Effector memory CD4-positive, alpha-beta T cell (primary cell): ENCODE results near the gene BBS9.
A peak's percentile ranks its signal among the peaks of the same experiment; 100 is the strongest.

Experiments used
- DNase-seq, 3 donors: peaks; one replicate each; pipeline ENCODE4 v3.0.0-alpha.2; 2020
- H3K27ac ChIP-seq: 2 replicates; pipeline ENCODE4 v1.7.0; 2013; ENCODE audit warnings: mild to moderate bottlenecking, low read length, moderate library complexity; ENCODE audit not compliant: insufficient read depth, poor library complexity, severe bottlenecking
- H3K27me3 ChIP-seq: replicated peaks from 2 replicates; pipeline ENCODE4 v1.7.0; 2013; ENCODE audit warnings: mild to moderate bottlenecking, low read length; ENCODE audit not compliant: insufficient read depth, control insufficient read depth, poor library complexity, severe bottlenecking
- H3K36me3 ChIP-seq: 2 replicates; pipeline ENCODE4 v1.7.0; 2013; ENCODE audit warnings: mild to moderate bottlenecking, low read length, moderate library complexity; ENCODE audit not compliant: control insufficient read depth, insufficient read depth
- H3K4me1 ChIP-seq: 2 replicates; pipeline ENCODE4 v1.7.0; 2013; ENCODE audit warnings: low read length, mild to moderate bottlenecking; ENCODE audit not compliant: control insufficient read depth, insufficient read depth, poor library complexity, severe bottlenecking
- H3K4me3 ChIP-seq: 2 replicates; pipeline ENCODE4 v1.7.0; 2013; ENCODE audit warnings: low read length, low read depth, mild to moderate bottlenecking; ENCODE audit not compliant: insufficient read depth, poor library complexity, severe bottlenecking
- H3K9me3 ChIP-seq: 2 replicates; pipeline ENCODE4 v1.7.0; 2013; ENCODE audit warnings: mild to moderate bottlenecking, low read length, moderate library complexity; ENCODE audit not compliant: control insufficient read depth

Gene BBS9

DNA sequence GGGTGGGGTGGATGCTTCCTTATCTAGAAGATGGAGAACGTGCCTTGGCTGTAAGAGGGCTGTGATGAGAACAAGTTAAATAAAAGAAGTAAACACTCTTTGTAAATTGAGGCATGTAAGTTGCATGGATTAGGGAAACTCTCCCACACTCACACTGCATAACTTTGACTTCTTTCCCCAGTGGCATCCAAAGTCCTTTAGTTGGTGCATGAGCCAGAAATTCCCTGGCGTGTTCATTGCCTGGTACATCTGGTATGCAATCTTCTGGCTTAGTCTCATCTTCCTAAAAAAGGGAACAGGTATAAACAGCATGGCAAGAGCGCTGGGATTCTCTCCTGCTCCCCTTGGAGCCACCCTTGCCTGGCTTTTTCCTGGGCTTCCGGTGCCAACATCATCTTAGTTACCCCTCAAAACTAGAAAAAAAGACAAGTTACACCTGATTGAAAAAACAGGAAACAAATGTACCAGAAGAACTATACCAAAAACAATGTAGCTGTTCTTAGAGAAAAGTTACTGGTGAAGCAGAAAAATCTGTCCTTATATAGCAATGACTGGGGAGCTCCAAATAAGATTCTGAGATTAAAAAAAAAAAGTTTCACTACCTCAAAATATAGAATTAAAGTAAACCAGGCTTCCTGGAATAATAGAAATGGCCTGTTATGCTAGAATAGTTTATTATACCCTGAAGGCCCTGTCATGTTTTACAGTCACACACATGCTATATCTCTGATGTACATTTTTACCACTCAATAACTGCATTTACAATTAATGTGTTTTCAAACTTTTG, 30.0 kb upstream of the BBS9 start:
- no peaks in the 10 kb centered on the region for H3K9me3 ChIP-seq
- no peaks in the 10 kb centered on the region for H3K4me1 ChIP-seq
- H3K36me3 ChIP-seq = peaks cover 67% of the 10 kb centered on the region
- no peak overlapping the region for H3K4me3 ChIP-seq
- no peaks in the 10 kb centered on the region for H3K27me3 ChIP-seq
- no peak overlapping the region for H3K27ac ChIP-seq
- no peak for DNase-seq

DNA sequence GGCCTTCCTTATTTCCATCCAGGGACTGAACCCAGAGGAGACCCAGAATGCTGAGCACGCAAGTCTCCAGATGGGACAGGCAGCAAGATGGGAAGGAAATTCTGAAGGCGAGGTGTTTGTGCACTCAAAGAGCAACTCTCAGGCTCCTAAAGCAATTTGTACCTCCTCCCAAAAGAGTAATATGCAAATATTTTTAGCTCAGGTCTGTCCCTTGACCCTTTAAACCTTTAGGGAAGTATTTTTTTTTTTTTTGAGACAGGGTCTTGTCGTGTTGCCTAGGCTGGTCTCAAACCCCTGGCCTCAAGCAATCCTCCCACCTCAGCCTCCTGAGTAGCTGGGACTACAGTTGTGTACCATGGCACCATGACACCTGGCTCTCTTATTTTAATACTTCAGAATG, 28.6 kb upstream of the BBS9 start:
- no peak for DNase-seq
- H3K36me3 ChIP-seq = peaks cover 65% of the 10 kb centered on the region
- no peaks in the 10 kb centered on the region for H3K27me3 ChIP-seq
- H3K27ac ChIP-seq = no peak overlapping the region
- H3K4me3 ChIP-seq = no peak overlapping the region
- H3K9me3 ChIP-seq = no peaks in the 10 kb centered on the region
- H3K4me1 ChIP-seq = no peaks in the 10 kb centered on the region

DNA sequence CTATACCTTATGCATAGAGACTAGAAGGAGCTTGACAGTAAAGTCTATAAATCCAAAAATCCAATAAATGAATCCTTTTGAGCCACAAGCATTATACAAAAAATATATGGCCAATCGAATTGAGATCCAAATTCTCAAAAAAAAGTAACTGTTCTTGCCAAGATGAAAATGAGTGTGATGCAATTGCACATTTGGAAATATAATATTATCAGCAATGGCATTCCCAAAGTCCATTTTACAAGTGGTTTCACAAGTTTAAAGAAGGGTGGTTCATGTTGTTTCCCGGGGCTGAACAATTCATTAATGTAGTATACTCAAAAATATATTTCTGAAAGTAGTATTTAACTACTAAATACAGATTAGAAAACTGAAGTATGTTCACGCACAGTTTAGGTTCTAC, 27.5 kb upstream of the BBS9 start:
- no peak overlapping the region for H3K27ac ChIP-seq
- no peak overlapping the region for H3K4me3 ChIP-seq
- H3K4me1 ChIP-seq = peaks cover 1% of the 10 kb centered on the region
- H3K27me3 ChIP-seq = no peaks in the 10 kb centered on the region
- H3K36me3 ChIP-seq = peaks cover 54% of the 10 kb centered on the region
- DNase-seq = no peak
- H3K9me3 ChIP-seq = no peaks in the 10 kb centered on the region

DNA sequence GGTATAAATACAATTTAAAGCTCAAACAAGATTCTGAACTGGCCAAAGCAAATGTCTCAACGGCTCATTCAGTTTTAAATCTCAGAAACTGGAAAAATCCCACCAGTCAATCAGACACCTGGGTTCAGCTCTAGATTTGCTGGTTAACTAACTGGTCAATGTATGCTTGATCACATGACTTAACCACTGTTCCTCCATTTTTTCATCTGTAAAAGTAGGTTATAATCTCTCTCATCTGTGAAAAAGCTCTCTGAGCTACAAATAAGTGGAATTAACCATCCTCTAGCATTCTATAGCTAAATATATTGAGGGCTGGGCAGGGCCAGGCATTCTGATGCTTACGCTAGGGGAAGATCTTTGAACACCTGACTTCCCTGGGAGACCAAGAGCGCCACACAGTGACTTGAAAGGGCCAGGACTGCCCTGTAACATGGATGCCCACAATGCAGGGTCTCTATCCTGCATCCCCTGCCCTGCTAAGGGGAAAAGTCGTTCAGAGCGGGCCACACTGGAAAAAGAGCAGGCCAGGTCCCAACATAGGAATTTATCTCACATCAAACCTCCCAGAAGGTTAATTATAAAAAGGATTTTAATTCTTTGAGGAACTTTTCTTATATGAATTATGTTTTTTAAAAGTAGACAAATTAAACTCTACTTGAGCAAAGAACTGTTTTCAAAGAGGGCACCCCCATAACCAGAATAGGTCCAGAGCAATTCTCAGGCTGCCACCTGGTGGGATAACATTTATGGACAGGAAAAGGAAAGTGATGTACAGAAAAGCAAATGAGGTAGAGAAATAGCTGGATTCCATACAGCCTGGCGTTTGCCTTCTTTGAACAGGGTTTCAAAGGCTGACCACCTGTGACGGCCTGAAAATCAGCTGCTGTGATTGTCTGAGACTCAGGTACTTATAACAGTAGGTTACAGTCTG, 22.0 kb upstream of the BBS9 start:
- peak overlapping the region; percentile 76 for H3K4me3 ChIP-seq
- H3K27me3 ChIP-seq = no peaks in the 10 kb centered on the region
- H3K27ac ChIP-seq = no peak overlapping the region
- no peaks in the 10 kb centered on the region for H3K9me3 ChIP-seq
- peaks cover 20% of the 10 kb centered on the region for H3K4me1 ChIP-seq
- DNase-seq = peak in 1 of 3 donors; percentile 29
- H3K36me3 ChIP-seq = peaks cover 11% of the 10 kb centered on the region

DNA sequence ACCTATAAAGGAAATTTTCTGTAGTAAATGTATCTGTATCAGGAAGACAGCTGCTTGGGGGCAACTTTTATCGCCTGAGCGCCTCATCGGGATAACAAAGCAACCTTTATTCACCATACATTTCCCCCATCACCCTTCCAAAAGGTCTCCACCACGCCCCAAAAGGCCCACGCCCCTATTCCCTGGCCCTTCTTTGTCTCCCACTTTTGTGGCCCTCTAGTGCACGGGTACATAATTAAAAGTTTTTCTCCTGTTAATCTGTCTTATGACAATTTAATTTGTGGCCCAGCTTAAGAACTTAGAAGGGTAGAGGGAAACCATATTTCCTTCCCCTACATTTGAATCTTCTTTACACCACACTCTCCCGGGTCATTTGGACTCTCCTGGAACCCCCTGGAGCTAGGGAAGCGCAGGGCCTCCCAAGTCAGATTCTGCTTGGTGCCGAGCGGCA, 20.8 kb upstream of the BBS9 start:
- DNase-seq = peak in 1 of 3 donors; percentile 3
- Histone ChIP-seq H3K27ac (peak overlapping the region; percentile 67), H3K9me3 (no peaks in the 10 kb centered on the region), H3K4me1 (peaks cover 20% of the 10 kb centered on the region), H3K27me3 (no peaks in the 10 kb centered on the region), H3K36me3 (no peaks in the 10 kb centered on the region), H3K4me3 (peak overlapping the region; percentile 76)

DNA sequence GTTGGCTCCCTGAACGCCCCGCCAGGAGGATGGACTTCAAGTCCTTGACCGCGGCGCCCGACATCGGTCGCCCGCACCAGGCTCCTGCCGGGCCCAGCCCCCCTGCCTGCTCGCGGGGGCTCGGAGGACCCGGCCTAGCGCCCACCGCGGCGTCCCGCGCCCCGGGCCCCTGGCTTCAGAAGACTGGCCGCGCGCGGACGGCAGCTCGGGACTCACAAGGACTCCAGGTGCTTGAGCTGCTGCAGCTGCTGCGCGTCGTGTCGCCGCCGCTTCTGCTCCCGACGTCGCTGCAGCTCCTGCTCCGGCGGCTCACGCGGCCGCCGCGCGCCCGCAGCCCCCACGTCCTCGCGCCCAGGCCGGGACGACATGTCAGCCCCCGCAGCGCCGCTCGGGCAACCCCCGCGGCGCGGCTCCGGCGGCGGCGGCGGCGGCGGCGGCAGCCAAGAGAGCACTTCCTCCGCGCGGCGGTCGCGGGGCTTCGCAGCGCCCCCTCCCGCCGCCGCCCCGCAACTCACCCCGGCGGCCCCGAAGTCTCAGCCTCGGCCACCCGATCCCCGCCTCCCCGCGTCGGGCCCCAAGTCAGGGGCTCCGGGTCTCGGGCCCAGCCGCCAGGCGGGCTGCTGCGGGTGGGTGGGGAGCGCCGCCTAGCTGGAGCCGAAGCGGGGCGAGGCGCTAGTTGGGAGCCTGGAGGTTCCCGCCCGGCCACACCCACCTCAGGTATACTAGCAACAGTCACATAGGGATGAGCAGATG, 20.2 kb upstream of the BBS9 start, which contains the start of gene RP9:
Gene RP9 (minus strand): TSS at position 400 of the 753 bp plus-strand sequence. CDS start 32 bp downstream, at position 368.
- H3K27me3 ChIP-seq = no peaks in the 10 kb centered on the region
- no peaks in the 10 kb centered on the region for H3K36me3 ChIP-seq
- DNase-seq = peak; percentile 58 to 69 (median 60)
- H3K27ac ChIP-seq = peak within 1 kb of the TSS; percentile 67
- peak within 1 kb of the TSS; percentile 76 for H3K4me3 ChIP-seq
- no peaks in the 10 kb centered on the region for H3K9me3 ChIP-seq
- H3K4me1 ChIP-seq = peaks cover 20% of the 10 kb centered on the region

DNA sequence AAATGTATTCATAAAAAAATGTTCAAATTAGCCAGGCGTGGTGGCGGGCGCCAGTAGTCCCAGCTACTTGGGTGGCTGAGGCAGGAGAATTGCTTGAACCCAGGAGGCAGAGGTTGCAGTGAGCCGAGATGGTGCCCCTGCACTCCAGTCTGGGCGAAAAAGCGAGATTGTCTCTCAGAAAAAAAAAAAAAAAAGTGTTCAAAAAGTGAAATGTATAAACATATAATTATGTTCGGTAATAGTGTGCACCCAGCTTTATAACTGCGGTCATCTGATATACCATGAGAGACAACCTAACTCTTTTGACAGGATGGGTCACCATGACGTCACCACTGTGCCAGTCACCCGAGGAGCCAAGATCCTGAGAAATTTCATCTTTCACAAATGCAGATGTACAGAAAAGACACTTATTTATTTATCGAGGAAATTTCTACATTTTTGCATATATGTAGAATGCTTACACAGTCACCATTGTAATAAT, 19.6 kb upstream of the BBS9 start:
- H3K27ac ChIP-seq = no peak overlapping the region
- H3K4me1 ChIP-seq = peaks cover 20% of the 10 kb centered on the region
- no peaks in the 10 kb centered on the region for H3K27me3 ChIP-seq
- no peaks in the 10 kb centered on the region for H3K36me3 ChIP-seq
- no peak for DNase-seq
- no peaks in the 10 kb centered on the region for H3K9me3 ChIP-seq
- peak overlapping the region; percentile 56 for H3K4me3 ChIP-seq

DNA sequence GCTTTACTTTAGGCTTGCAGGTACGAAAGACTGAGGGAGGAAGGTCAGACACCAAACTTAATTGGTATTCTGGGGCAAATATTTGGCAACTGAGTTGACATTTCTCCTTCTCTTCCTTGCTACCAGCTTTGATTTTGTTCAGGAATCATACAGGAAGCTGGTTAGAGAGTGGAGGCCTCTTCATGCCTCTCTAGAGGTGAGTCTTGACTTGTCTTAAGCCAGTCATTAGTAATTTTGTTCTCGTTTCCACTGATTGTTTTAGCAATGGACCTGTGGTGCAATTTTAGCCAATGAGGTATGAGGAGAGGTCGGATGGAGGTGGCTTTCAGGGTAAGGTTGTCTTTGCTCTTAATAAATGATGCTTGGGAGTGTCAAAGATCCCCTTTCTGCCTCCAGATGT, 17.8 kb upstream of the BBS9 start:
- Histone ChIP-seq H3K27ac (no peak overlapping the region), H3K4me3 (no peak overlapping the region), H3K9me3 (no peaks in the 10 kb centered on the region), H3K27me3 (no peaks in the 10 kb centered on the region), H3K4me1 (peaks cover 20% of the 10 kb centered on the region), H3K36me3 (no peaks in the 10 kb centered on the region)
- no peak for DNase-seq

DNA sequence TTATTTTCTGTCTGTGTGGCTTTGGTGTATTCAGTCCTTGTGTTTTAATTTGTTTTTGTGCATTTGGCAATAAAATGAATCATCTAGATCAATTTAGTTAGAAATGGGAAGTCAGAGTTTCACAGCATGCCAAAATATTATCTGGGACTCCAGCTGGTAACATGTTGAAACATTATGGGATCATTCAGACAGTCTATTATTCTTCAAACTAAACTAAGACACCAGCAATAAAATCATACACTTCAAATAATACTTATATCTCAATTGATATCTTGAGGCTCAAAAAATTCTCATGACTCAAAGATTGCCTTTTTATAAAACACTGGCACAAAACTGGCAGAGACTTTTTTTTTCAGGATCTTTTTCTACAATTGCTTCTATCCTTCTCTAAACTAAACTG, 14.4 kb upstream of the BBS9 start:
- no peaks in the 10 kb centered on the region for H3K36me3 ChIP-seq

More for the DNA sequence above, 14.4 kb upstream of the BBS9 start:
- H3K27ac ChIP-seq = no peak overlapping the region
- H3K4me1 ChIP-seq = no peaks in the 10 kb centered on the region
- H3K9me3 ChIP-seq = no peaks in the 10 kb centered on the region
- no peaks in the 10 kb centered on the region for H3K27me3 ChIP-seq
- H3K4me3 ChIP-seq = no peak overlapping the region
- DNase-seq = no peak
